ENCODE results near the gene OR5AU1. TPM values are rescaled to one million over a fixed set of nuclear protein-coding genes. Genes with fewer than 3 reads are reported as not detected.

Gene OR5AU1
- total and polyA plus RNA-seq, 2 of the 13 experiments (the other 11 are each of a cell fraction or from before 2014, with no cell fraction given): not detected

- TF ChIP-seq TBL1XR1 (IDR thresholded peaks at IDR 0.05; ENCODE audit: borderline replicate concordance, low read length, partially characterized antibody): no peak
- TF ChIP-seq ZNF749 (CRISPR knock-in tag; IDR thresholded peaks at IDR 0.05; ENCODE audit: borderline replicate concordance): no peak
- TF ChIP-seq CEBPZ (IDR thresholded peaks at IDR 0.05; ENCODE audit: low read length): no peak
- no peak for TF ChIP-seq ZNF83 (CRISPR knock-in tag; IDR thresholded peaks at IDR 0.05; ENCODE audit: borderline replicate concordance)
- no peak for TF ChIP-seq RELA (CRISPR knock-in tag; IDR thresholded peaks at IDR 0.05)
- TF ChIP-seq MBNL3 (CRISPR knock-in tag; conservative IDR thresholded peaks at IDR 0.05): no peak
- 0 out of 2 replicates have a peak, but pooled peaks have one; percentile 33 for TF ChIP-seq MEIS2 (CRISPR knock-in tag; IDR thresholded peaks at IDR 0.05)
- peak in 1 of 2 experiments; percentile 51; a peak in 3 of 4 replicates for TF ChIP-seq POLR2A (IDR thresholded peaks at IDR 0.05; ENCODE audit: insufficient read depth in 1 of 2, low read depth in 2 of 2, low read length in 2 of 2)
- TF ChIP-seq CENPBD1 (CRISPR knock-in tag; IDR thresholded peaks at IDR 0.05; ENCODE audit: borderline replicate concordance, low read depth): no peak
- no peak for TF ChIP-seq HINFP (CRISPR knock-in tag; IDR thresholded peaks at IDR 0.05; ENCODE audit: low read depth)
- no peak for TF ChIP-seq FOSL2 (CRISPR knock-in tag; IDR thresholded peaks at IDR 0.05)
- TF ChIP-seq ATF3 (CRISPR knock-in tag; IDR thresholded peaks at IDR 0.05): no peak
- peak; percentile 64; the same call in 1 of the 2 replicates for TF ChIP-seq ZXDC (CRISPR knock-in tag; IDR thresholded peaks at IDR 0.05)
- TF ChIP-seq TP53 (CRISPR knock-in tag; conservative IDR thresholded peaks at IDR 0.05): no peak
- no peak; the same call in 1 of the 2 replicates for TF ChIP-seq MBD4 (IDR thresholded peaks at IDR 0.05; ENCODE audit: borderline replicate concordance, low read length)
- no peak for TF ChIP-seq ZEB1 (IDR thresholded peaks at IDR 0.05; ENCODE audit: insufficient replicate concordance, low read depth)
- TF ChIP-seq ZFP36L2 (CRISPR knock-in tag; IDR thresholded peaks at IDR 0.05): no peak
- no peak for TF ChIP-seq SMYD3 (CRISPR knock-in tag; IDR thresholded peaks at IDR 0.05)
Observed at GRCh38 chr14:21203470-21204166, 47.8 kb upstream of the OR5AU1 start (continued).
